WTC11 (cell line): Measurements from ENCODE around the gene PRR35.

Experiments used
- SMAD4 ChIP-seq: sonication (generic); formaldehyde crosslinking; IDR thresholded peaks from 2 replicates; pipeline ENCODE4 v1.8.0; 2022; ENCODE audit warnings: mild to moderate bottlenecking, missing genetic modification reagents
- ZNF121 ChIP-seq: sonication (generic); formaldehyde crosslinking; IDR thresholded peaks from 2 replicates; pipeline ENCODE4 v1.8.0; 2023; ENCODE audit warnings: missing genetic modification reagents
- TF ChIP-seq, protein P1 (sequence below): fragments of 200-600 bp; IDR thresholded peaks from 2 replicates; pipeline ENCODE4 v1.8.0; 2022; ENCODE audit warnings: antibody characterized with exemption

DNA sequence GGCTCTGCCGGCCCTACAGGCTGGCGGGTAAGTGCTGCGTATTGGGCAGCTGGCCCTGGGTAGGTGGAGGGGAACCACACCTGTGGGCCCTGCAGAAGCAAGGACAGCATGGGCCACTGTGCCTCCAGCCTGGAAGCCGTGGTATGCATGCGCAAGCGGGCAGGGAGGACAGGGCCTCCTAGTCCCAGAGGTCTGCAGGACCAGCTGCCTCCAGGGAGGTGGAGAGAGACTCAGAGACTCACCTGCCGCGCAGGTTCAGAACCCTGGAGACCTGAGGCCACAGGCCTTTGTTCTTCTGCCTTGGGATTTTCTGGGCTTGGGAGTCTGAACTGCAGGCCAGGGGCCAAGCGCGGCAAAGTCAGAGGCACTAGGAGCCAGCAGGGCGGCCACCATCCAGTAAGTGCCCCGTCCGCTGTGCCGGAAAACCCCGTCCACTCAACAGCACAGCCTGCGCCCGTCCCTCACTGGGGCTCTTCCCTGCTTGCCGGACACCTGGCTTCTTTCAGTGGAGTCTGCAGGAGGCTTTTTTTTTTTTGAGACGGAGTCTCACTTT is 20.8 kb downstream of the PRR35 start:
- TF ChIP-seq, protein P1, sequence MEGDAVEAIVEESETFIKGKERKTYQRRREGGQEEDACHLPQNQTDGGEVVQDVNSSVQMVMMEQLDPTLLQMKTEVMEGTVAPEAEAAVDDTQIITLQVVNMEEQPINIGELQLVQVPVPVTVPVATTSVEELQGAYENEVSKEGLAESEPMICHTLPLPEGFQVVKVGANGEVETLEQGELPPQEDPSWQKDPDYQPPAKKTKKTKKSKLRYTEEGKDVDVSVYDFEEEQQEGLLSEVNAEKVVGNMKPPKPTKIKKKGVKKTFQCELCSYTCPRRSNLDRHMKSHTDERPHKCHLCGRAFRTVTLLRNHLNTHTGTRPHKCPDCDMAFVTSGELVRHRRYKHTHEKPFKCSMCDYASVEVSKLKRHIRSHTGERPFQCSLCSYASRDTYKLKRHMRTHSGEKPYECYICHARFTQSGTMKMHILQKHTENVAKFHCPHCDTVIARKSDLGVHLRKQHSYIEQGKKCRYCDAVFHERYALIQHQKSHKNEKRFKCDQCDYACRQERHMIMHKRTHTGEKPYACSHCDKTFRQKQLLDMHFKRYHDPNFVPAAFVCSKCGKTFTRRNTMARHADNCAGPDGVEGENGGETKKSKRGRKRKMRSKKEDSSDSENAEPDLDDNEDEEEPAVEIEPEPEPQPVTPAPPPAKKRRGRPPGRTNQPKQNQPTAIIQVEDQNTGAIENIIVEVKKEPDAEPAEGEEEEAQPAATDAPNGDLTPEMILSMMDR = no peak
- TF ChIP-seq SMAD4 (CRISPR knock-in tag) = no peak
- no peak for TF ChIP-seq ZNF121 (CRISPR knock-in tag)
